SJCRH30 (cell line): ENCODE measurements around the gene LINGO1. TPM values are rescaled to one million over a fixed set of nuclear protein-coding genes. Genes with fewer than 3 reads are reported as not detected.

ENCODE experiments used
- DNase-seq, 2 experiments: peaks; one replicate each; pipeline ENCODE4 v3.0.0-alpha.2; 2015 to 2020
- H3K27ac ChIP-seq: fragments of 250-450 bp; sonication (Bioruptor Pico); 2 replicates; pipeline ENCODE4 v1.5.1; 2020; ENCODE audit warnings: mild to moderate bottlenecking, moderate library complexity
- H3K27me3 ChIP-seq: fragments of 250-450 bp; sonication (Bioruptor Pico); 2 replicates; pipeline ENCODE4 v1.5.1; 2020; ENCODE audit warnings: mild to moderate bottlenecking, moderate library complexity
- H3K36me3 ChIP-seq: fragments of 250-450 bp; sonication (Bioruptor Pico); 2 replicates; pipeline ENCODE4 v1.5.1; 2020; ENCODE audit warnings: mild to moderate bottlenecking, moderate library complexity
- H3K4me1 ChIP-seq: fragments of 250-450 bp; sonication (Bioruptor Pico); 2 replicates; pipeline ENCODE4 v1.5.1; 2020; ENCODE audit warnings: mild to moderate bottlenecking, moderate library complexity
- H3K4me3 ChIP-seq: fragments of 250-450 bp; sonication (Bioruptor Pico); 2 replicates; pipeline ENCODE4 v1.5.1; 2020; ENCODE audit warnings: mild to moderate bottlenecking, moderate library complexity
- H3K9me3 ChIP-seq: fragments of 250-450 bp; sonication (Bioruptor Pico); replicated peaks from 2 replicates; pipeline ENCODE4 v1.5.1; 2020; ENCODE audit warnings: mild to moderate bottlenecking, moderate library complexity
- total RNA-seq: library from RNA; depleted of rRNA; stranded (reverse); fragments of >200 nt; shearing (Covaris generic); gene quantifications from 2 replicates; pipeline ENCODE4 v1.2.3, GENCODE V29; 2014

The LINGO1 gene
- total RNA-seq, 1 experiment from 2014 or later: 0.26 TPM

GRCh38 chr15:77591968-77592613 is 40.6 kb downstream of the LINGO1 start:
- no peak overlapping the region for H3K27ac ChIP-seq
- peaks cover 5% of the 10 kb centered on the region; the same call in 1 of the 2 replicates for H3K4me1 ChIP-seq
- no peaks in the 10 kb centered on the region for H3K9me3 ChIP-seq
- no peak overlapping the region for H3K4me3 ChIP-seq
- no peak for DNase-seq
- no peaks in the 10 kb centered on the region for H3K36me3 ChIP-seq
- H3K27me3 ChIP-seq: no peaks in the 10 kb centered on the region

- H3K27me3 ChIP-seq: no peaks in the 10 kb centered on the region
These were observed 42.9 kb downstream of the LINGO1 start for GRCh38 chr15:77589839-77590238.

GRCh38 chr15:77588126-77588525 is 44.6 kb downstream of the LINGO1 start:
- DNase-seq: no peak
- H3K4me3 ChIP-seq: no peak overlapping the region
- H3K36me3 ChIP-seq: no peaks in the 10 kb centered on the region
- peaks cover 5% of the 10 kb centered on the region; the same call in 1 of the 2 replicates for H3K4me1 ChIP-seq
- H3K27me3 ChIP-seq: no peaks in the 10 kb centered on the region; the same call in 1 of the 2 replicates
- no peak overlapping the region for H3K27ac ChIP-seq
- H3K9me3 ChIP-seq: no peaks in the 10 kb centered on the region

More at GRCh38 chr15:77589839-77590238, 42.9 kb downstream of the LINGO1 start:
- Histone ChIP-seq H3K4me1 (peaks cover 5% of the 10 kb centered on the region; the same call in 1 of the 2 replicates), H3K4me3 (no peak overlapping the region), H3K27ac (no peak overlapping the region), H3K36me3 (no peaks in the 10 kb centered on the region), H3K9me3 (no peaks in the 10 kb centered on the region)
- peak; percentile 70 to 78 for DNase-seq

- Histone ChIP-seq H3K4me3 (no peak overlapping the region), H3K9me3 (no peaks in the 10 kb centered on the region), H3K27me3 (peaks cover 5% of the 10 kb centered on the region; the same call in 1 of the 2 replicates), H3K36me3 (no peaks in the 10 kb centered on the region), H3K27ac (no peak overlapping the region), H3K4me1 (peaks cover 1% of the 10 kb centered on the region; the same call in 1 of the 2 replicates)
- DNase-seq: no peak
These were observed 48.0 kb downstream of the LINGO1 start for GRCh38 chr15:77584691-77585090.

DNA sequence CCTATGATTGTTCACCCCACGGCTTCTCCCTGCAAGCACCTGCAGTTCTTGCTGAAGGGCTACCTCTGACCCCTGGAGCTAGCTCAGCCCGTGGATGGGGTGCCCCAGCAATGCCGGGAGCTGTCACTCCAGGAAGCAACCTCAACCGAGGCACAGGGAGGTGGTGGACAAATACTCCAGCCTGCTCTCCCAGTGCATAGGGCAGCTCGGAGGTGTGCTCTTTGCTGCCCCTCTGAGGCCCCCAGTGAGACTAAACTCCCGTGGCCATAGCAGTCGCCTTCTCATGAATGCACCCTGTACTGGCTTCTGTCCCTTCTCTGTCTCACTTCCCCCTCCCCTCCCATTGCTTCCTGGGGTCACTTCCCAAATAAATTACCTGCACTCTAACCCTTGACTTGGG is 48.5 kb downstream of the LINGO1 start:
- H3K27me3 ChIP-seq: peaks cover 5% of the 10 kb centered on the region; the same call in 1 of the 2 replicates
- H3K9me3 ChIP-seq: no peaks in the 10 kb centered on the region
- H3K4me3 ChIP-seq: no peak overlapping the region
- no peaks in the 10 kb centered on the region for H3K36me3 ChIP-seq
- no peaks in the 10 kb centered on the region for H3K4me1 ChIP-seq
- no peak for DNase-seq
- no peak overlapping the region for H3K27ac ChIP-seq

DNA sequence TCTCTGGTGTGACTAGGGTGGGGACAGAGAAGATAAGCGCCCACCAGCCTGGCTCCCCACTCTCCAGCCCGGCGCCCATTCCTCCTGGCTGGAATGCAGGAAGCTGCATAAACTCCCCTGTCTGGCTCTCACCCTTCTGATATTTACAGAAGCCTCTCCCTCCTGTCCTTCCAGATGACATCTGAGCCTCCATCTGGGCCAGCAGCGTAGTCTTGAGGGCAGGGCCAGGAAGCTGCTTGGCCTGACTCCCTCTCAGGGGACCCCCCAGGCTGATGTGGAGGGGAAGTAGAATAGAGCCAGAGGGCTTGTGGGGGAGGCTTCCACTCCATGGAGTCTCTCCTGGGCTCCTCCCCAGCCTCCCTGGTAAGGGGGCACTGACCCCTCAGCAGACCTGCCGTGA is 49.9 kb downstream of the LINGO1 start:
- no peaks in the 10 kb centered on the region; the same call in 1 of the 2 replicates for H3K4me1 ChIP-seq
- no peaks in the 10 kb centered on the region for H3K36me3 ChIP-seq
- H3K4me3 ChIP-seq: no peak overlapping the region
- no peaks in the 10 kb centered on the region for H3K9me3 ChIP-seq
- H3K27ac ChIP-seq: no peak overlapping the region
- DNase-seq: no peak
- peaks cover 5% of the 10 kb centered on the region; the same call in 1 of the 2 replicates for H3K27me3 ChIP-seq

- no peak overlapping the region for H3K4me3 ChIP-seq
- peaks cover 2% of the 10 kb centered on the region; the same call in 1 of the 2 replicates for H3K4me1 ChIP-seq
- peaks cover 5% of the 10 kb centered on the region; the same call in 1 of the 2 replicates for H3K27me3 ChIP-seq
- H3K9me3 ChIP-seq: no peaks in the 10 kb centered on the region
- DNase-seq: no peak
- H3K36me3 ChIP-seq: no peaks in the 10 kb centered on the region
- no peak overlapping the region for H3K27ac ChIP-seq
These were observed 50.7 kb downstream of the LINGO1 start for GRCh38 chr15:77581896-77582569.

- Histone ChIP-seq H3K9me3 (no peaks in the 10 kb centered on the region), H3K36me3 (no peaks in the 10 kb centered on the region), H3K4me3 (no peak overlapping the region), H3K27me3 (peaks cover 5% of the 10 kb centered on the region; the same call in 1 of the 2 replicates), H3K4me1 (peaks cover 3% of the 10 kb centered on the region; the same call in 1 of the 2 replicates), H3K27ac (no peak overlapping the region)
- DNase-seq: no peak
These were observed 51.6 kb downstream of the LINGO1 start for GRCh38 chr15:77580996-77581682.

DNA sequence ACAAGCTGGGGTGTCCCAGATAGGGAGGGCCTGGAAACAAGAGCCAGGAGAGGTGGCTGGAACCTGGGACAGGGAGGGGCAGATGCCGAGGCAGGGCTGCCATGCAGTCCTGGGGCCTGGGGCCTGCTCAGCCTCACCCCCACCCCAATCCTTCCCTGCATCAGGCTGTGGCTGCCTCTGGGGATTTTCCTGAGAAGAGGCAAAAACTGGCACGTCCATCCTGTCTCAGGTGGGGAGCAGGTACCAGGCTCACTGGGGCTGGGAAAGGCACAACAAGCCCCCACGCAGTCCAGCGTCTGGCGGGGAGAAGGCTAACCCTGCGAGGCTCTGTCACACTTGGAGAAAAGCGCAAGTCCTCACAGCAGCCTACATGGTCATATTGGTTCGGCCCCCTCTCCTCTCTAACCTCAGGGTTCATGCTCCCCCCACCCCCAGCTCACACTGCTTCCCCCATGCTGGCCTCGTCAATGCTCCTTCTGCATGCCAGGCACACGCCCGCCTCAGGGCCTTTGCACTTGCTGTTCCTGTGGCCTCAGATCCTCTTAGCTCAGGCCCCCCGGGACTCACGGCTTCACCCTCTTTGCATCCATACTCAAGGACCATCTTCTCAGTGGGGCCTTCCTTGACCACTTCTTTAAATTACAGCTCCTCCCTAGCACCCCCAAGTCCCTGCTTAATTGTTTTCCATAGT is 53.1 kb downstream of the LINGO1 start:
- Histone ChIP-seq H3K36me3 (no peaks in the 10 kb centered on the region), H3K27me3 (peaks cover 5% of the 10 kb centered on the region; the same call in 1 of the 2 replicates), H3K9me3 (no peaks in the 10 kb centered on the region), H3K27ac (no peak overlapping the region), H3K4me1 (peaks cover 3% of the 10 kb centered on the region; the same call in 1 of the 2 replicates), H3K4me3 (no peak overlapping the region)
- DNase-seq: no peak

GRCh38 chr15:77578641-77579372 is 53.9 kb downstream of the LINGO1 start:
- H3K4me1 ChIP-seq: peaks cover 3% of the 10 kb centered on the region; the same call in 1 of the 2 replicates
- DNase-seq: peak in 1 of 2 experiments; percentile 16

GRCh38 chr15:77577366-77577950 is 55.3 kb downstream of the LINGO1 start:
- peak; percentile 63 to 71 for DNase-seq

More at GRCh38 chr15:77578641-77579372, 53.9 kb downstream of the LINGO1 start:
- Histone ChIP-seq H3K27ac (no peak overlapping the region), H3K36me3 (no peaks in the 10 kb centered on the region), H3K9me3 (no peaks in the 10 kb centered on the region), H3K4me3 (no peak overlapping the region), H3K27me3 (peaks cover 5% of the 10 kb centered on the region; the same call in 1 of the 2 replicates)

DNA sequence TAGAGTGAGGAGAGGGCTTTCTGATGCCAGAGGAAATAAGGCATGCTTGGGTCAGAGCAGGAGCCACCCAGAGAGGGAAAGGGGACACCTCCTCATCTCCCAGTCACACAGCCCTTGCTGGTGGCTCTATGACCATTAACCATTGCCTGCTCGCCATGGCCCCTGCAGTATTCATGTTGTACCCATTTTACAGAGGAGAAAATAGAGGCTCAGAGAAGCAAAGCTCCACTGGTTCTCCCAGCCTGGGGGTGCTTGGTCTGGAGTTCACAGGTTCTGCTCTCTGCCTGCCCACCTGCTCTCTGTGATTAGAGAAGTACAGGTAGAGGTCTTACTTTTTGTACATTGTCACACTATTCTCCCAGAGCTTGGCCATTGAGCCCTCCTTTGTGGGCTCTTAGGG is 56.2 kb downstream of the LINGO1 start:
- H3K36me3 ChIP-seq: no peaks in the 10 kb centered on the region
- no peak overlapping the region for H3K27ac ChIP-seq
- no peaks in the 10 kb centered on the region for H3K27me3 ChIP-seq
- no peak overlapping the region for H3K4me3 ChIP-seq
- peaks cover 3% of the 10 kb centered on the region; the same call in 1 of the 2 replicates for H3K4me1 ChIP-seq
- H3K9me3 ChIP-seq: no peaks in the 10 kb centered on the region
- no peak for DNase-seq

More at GRCh38 chr15:77577366-77577950, 55.3 kb downstream of the LINGO1 start:
- Histone ChIP-seq H3K4me1 (peaks cover 3% of the 10 kb centered on the region; the same call in 1 of the 2 replicates), H3K27me3 (peaks cover under 1% of the 10 kb centered on the region; the same call in 1 of the 2 replicates), H3K36me3 (no peaks in the 10 kb centered on the region), H3K27ac (no peak overlapping the region), H3K9me3 (no peaks in the 10 kb centered on the region), H3K4me3 (no peak overlapping the region)

- Histone ChIP-seq H3K9me3 (no peaks in the 10 kb centered on the region), H3K27me3 (no peaks in the 10 kb centered on the region), H3K27ac (no peak overlapping the region), H3K4me1 (peaks cover 3% of the 10 kb centered on the region; the same call in 1 of the 2 replicates), H3K4me3 (no peak overlapping the region), H3K36me3 (no peaks in the 10 kb centered on the region)
- DNase-seq: no peak
These were observed 57.3 kb downstream of the LINGO1 start for GRCh38 chr15:77575203-77575934.
